ENCODE results near the gene DGCR2.
"Not testable (repeated sequence)": the region's sequence is repeated elsewhere in the genome, so short reads cannot be mapped to it uniquely, and the experiment has no call there.

DNA sequence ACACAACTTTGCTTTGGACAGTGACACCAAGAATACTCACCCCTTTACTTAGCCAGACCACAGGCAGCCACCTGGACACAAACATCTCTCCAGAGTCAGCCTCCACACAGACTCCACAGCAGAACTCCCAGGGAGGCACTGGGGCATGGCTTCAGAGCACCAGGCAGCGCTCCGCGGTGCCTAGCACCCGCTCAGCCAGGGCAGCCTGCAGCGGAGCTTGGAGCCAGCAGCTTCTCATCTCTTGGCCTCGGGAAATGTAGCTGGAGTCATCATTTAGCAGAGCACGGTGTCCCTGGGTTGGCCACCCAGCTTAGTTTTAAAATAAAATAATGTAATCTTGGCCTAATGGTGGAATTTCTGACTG is 91.3 kb downstream of the DGCR2 start:
- TF ChIP-seq, protein P1, sequence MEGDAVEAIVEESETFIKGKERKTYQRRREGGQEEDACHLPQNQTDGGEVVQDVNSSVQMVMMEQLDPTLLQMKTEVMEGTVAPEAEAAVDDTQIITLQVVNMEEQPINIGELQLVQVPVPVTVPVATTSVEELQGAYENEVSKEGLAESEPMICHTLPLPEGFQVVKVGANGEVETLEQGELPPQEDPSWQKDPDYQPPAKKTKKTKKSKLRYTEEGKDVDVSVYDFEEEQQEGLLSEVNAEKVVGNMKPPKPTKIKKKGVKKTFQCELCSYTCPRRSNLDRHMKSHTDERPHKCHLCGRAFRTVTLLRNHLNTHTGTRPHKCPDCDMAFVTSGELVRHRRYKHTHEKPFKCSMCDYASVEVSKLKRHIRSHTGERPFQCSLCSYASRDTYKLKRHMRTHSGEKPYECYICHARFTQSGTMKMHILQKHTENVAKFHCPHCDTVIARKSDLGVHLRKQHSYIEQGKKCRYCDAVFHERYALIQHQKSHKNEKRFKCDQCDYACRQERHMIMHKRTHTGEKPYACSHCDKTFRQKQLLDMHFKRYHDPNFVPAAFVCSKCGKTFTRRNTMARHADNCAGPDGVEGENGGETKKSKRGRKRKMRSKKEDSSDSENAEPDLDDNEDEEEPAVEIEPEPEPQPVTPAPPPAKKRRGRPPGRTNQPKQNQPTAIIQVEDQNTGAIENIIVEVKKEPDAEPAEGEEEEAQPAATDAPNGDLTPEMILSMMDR (IDR thresholded peaks at IDR 0.05): not testable (repeated sequence)
- not testable (repeated sequence) for TF ChIP-seq EP300, POLR2AphosphoS5, POLR2A (IDR thresholded peaks at IDR 0.05)
